ELF-1 (cell line): ENCODE measurements around the gene MET.
A peak's percentile ranks its signal among the peaks of the same experiment; 100 is the strongest.

Experiments
- DNase-seq: peaks from one replicate; pipeline ENCODE4 v3.0.0-alpha.2; 2016; ENCODE audit warnings: low read depth, low spot score

MET gene

GRCh38 chr7:116665332-116665996 lies 6.5 kb upstream of the MET start:
- no peak for DNase-seq

GRCh38 chr7:116669769-116670168 lies 2.2 kb upstream of the MET start:
- no peak for DNase-seq

- DNase-seq: no peak
Observed at GRCh38 chr7:116670409-116671015, 1.5 kb upstream of the MET start.

- DNase-seq: no peak
Observed at GRCh38 chr7:116671111-116671510, 885 bp upstream of the MET start.

GRCh38 chr7:116672596-116673456 lies 830 bp downstream of the MET start:
- peak; percentile 47 for DNase-seq

GRCh38 chr7:116673457-116673865 lies 1.5 kb downstream of the MET start:
- DNase-seq: no peak

- no peak for DNase-seq
Observed at GRCh38 chr7:116674508-116675173, 2.6 kb downstream of the MET start.

- no peak for DNase-seq
Observed at GRCh38 chr7:116675812-116676355, 3.9 kb downstream of the MET start.

- no peak for DNase-seq
Observed at GRCh38 chr7:116678780-116679179, 6.8 kb downstream of the MET start.

GRCh38 chr7:116679500-116679899 lies 7.5 kb downstream of the MET start:
- DNase-seq: no peak

- no peak for DNase-seq
Observed at GRCh38 chr7:116683786-116684185, 11.8 kb downstream of the MET start.

GRCh38 chr7:116686033-116686432 lies 14.0 kb downstream of the MET start:
- DNase-seq: no peak

- no peak for DNase-seq
Observed at GRCh38 chr7:116686812-116687419, 14.9 kb downstream of the MET start.

- no peak for DNase-seq
Observed at GRCh38 chr7:116687801-116688201, 15.8 kb downstream of the MET start.

- DNase-seq: no peak
Observed at GRCh38 chr7:116689790-116690259, 17.8 kb downstream of the MET start.

GRCh38 chr7:116691664-116692063 lies 19.7 kb downstream of the MET start:
- no peak for DNase-seq

- no peak for DNase-seq
Observed at GRCh38 chr7:116692401-116693308, 20.7 kb downstream of the MET start.

- DNase-seq: no peak
Observed at GRCh38 chr7:116696707-116697106, 24.7 kb downstream of the MET start.

- DNase-seq: no peak
Observed at GRCh38 chr7:116697152-116697551, 25.2 kb downstream of the MET start.

GRCh38 chr7:116697761-116698160 lies 25.8 kb downstream of the MET start:
- no peak for DNase-seq
